ENCODE measurements around the gene CTNNBL1.

GRCh38 chr20:37726971-37727956, 33.4 kb downstream of the CTNNBL1 start:
- TF ChIP-seq CTCF (conservative IDR thresholded peaks at IDR 0.05; ENCODE audit: low read depth, low read length) = no peak
- no peak for TF ChIP-seq CHD1 (IDR thresholded peaks at IDR 0.05; ENCODE audit: low read depth, low read length)
- TF ChIP-seq NFE2L2 (IDR thresholded peaks at IDR 0.05; ENCODE audit: low read depth, low read length) = no peak
- no peak for TF ChIP-seq SMC3 (IDR thresholded peaks at IDR 0.05; ENCODE audit: low read depth, low read length)
- TF ChIP-seq POLR2A (IDR thresholded peaks at IDR 0.05; ENCODE audit: low read depth, low read length) = no peak
- TF ChIP-seq RFX5 (IDR thresholded peaks at IDR 0.05; ENCODE audit: low read depth, low read length) = no peak
- TF ChIP-seq MXI1 (IDR thresholded peaks at IDR 0.05; ENCODE audit: borderline replicate concordance, low read depth, low read length) = no peak
- no peak for TF ChIP-seq BHLHE40 (IDR thresholded peaks at IDR 0.05; ENCODE audit: low read depth, low read length)
